GM18909 (cell line): ENCODE measurements around the gene MORC3.
"Not testable (repeated sequence)": the region's sequence is repeated elsewhere in the genome, so short reads cannot be mapped to it uniquely, and the experiment has no call there.

Experiments used
- ATAC-seq: cut with Tn5 transposase; IDR thresholded peaks from one replicate; pipeline ENCODE4 v1.9.1; 2021; ENCODE audit warnings: mild to moderate bottlenecking; ENCODE audit not compliant: unreplicated experiment, poor library complexity

The MORC3 gene, protein sequence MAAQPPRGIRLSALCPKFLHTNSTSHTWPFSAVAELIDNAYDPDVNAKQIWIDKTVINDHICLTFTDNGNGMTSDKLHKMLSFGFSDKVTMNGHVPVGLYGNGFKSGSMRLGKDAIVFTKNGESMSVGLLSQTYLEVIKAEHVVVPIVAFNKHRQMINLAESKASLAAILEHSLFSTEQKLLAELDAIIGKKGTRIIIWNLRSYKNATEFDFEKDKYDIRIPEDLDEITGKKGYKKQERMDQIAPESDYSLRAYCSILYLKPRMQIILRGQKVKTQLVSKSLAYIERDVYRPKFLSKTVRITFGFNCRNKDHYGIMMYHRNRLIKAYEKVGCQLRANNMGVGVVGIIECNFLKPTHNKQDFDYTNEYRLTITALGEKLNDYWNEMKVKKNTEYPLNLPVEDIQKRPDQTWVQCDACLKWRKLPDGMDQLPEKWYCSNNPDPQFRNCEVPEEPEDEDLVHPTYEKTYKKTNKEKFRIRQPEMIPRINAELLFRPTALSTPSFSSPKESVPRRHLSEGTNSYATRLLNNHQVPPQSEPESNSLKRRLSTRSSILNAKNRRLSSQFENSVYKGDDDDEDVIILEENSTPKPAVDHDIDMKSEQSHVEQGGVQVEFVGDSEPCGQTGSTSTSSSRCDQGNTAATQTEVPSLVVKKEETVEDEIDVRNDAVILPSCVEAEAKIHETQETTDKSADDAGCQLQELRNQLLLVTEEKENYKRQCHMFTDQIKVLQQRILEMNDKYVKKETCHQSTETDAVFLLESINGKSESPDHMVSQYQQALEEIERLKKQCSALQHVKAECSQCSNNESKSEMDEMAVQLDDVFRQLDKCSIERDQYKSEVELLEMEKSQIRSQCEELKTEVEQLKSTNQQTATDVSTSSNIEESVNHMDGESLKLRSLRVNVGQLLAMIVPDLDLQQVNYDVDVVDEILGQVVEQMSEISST

DNA sequence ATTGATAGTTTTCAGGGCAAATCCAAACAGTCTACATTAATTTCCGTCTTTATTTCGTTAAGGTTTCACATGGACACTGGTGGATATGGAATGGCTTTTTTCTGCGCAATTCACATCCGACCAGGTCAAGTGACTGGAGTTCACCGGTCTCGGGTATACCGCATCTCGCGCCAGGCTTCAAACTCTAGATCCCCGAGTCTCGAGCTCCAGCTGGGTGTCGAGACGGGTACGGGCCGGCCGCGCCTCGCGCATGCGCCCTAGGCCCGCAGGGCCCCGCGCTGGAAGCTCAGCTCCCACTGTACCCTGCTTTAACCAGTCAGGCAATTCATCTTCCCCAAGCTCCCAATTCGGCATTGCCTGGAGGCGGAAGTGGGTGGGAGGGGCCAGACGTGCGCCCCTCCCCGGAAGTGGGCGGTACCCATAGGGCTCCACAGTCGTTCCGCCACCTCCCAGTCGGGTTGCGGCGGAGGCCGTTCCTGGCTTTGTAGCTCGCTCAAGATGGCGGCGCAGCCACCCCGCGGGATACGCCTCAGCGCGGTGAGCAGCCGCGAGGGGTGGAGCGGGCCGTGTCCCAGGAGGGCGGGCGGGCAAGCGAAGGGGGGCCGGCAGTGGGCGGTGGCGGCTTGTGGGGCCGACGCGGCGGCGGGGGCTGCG lies at the start of gene MORC3:
TSS of gene MORC3 (plus strand) at position 431 of the 654 bp plus-strand sequence. CDS start at position 499, 68 bp downstream.
- ATAC-seq = peak; percentile 90

DNA sequence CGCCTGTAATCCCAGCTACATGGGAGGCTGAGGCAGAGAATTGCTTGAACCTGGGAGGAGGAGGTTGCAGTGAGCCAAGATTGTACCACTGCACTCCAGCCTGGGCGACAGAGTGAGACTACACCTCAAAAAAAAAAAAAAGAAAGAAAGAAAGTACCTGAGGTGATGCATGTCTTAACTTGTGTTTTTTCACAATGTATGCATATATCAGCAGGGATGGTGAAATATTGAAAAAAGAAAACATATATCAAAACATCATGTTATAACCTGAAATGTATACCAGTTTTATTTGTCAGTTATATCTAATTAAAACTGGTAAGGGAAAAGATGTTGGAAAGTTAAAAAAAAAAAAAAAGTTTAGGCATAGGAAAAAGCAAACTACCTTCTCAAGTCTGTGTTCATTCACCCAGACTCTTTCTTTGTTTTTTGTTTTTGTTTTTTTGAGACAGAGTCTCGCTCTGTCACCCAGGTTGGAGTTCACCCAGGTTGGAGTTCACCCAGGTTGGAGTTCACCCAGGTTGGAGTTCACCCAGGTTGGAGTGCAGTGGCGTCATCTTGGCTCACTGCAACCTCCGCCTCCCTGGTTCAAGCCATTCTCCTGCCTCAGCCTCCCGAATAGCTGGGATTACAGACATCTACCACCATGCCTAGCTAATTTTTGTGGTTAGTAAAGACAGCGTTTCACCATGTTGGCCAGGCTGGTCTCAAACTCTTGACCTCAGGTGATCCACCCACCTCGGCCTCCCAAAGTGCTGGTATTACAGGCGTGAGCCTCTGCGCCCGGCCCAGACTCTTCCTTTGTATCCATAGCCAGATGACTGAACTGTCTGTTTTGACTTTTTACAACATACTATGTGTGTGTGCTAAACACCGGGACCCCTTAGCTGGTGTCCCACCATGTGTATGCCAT lies 49.0 kb upstream of the MORC3 start:
- ATAC-seq = not testable (repeated sequence)

DNA sequence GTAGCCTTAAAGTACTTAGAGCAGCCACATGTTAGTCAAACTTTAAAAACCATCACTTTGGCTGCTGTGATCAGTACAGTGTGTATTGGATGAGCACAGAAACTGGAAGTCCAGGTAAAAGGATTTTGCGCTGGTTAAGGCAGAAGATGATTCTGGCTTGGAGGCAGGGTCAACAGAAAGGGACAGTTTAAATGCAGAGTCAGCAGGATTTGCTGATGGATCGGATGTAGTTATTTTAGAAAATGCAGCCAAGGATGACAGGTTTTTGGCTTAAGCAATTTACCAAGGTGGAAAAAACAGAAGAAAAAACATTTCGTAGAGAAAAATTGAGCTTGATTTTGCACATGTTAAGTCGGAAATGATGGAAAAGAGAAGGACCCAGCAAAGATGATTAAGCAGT lies 45.9 kb upstream of the MORC3 start:
- no peak for ATAC-seq

DNA sequence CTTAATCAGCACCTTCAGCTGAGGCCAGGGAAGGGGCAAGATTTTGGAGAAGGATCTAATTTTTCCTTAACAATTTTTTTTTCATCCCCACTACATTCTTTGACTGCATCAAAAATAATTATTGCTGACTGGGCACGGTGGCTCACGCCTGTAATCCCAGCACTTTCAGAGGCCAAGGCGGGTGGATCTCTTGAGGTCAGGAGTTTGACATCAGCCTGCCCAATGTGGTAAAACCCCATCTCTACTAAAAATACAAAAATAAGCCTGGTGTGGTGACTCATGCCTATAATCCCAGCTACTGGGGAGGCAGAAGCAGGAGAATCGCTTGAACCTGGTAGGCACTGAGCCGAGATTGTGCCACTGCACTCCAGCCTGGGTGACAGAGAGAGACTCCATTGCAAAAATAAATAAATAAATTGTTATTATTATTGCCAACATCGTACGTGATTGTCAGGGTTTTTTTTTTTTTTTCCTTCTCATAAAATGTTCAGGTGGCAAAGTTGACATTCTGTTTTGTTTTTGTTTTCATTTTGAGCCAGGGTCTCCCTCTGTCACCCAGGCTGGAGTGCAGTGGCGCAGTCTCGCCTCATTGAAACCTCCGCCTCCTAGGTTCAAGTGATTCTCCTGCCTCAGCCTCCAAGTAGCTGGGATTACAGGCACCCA lies 37.3 kb upstream of the MORC3 start:
- no peak for ATAC-seq

DNA sequence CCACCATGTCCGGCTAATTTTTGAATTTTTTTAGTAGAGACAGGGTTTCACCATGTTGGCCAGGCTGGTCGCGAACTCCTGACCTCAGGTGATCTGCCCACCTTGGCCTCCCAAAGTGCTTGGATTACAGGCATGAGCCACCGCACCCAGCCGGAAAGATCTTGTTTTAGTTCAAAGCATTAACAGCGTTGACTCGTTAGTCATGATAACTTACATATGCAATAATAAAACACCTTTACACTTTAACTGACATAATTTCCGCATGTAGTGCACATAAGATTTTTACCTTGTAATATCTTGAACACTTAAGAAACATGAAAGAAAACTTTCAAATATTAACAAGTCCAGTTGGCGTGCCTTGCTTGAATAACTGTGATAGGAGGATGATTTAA lies 36.8 kb upstream of the MORC3 start:
- ATAC-seq = not testable (repeated sequence)

DNA sequence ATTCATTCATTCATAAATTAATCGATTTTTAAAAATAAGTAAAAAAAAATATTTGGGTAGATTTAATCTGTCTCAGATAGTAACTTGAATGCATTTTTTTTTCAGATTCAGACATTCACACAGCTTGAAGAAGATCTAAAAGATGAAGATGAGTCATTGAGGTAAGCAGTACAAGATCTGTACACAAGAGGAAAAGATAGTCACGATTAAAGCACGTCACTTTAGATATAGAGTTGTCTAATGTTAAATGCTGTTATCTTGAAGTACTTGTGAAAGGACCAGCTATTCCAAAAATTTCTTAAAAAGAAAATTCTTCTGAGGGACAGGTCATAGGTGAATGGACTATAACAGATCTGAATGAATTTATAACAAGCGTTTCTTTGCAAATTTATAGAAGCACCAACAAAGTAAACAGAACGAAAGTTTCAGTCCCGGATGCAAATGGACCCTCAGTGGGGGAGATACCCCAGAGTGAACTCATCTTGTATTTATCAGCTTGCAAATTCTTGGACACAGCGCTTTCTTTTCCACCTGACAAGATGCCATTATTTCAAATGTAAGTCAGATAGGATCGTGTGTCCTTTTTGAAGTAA lies 31.2 kb upstream of the MORC3 start:
- no peak for ATAC-seq

DNA sequence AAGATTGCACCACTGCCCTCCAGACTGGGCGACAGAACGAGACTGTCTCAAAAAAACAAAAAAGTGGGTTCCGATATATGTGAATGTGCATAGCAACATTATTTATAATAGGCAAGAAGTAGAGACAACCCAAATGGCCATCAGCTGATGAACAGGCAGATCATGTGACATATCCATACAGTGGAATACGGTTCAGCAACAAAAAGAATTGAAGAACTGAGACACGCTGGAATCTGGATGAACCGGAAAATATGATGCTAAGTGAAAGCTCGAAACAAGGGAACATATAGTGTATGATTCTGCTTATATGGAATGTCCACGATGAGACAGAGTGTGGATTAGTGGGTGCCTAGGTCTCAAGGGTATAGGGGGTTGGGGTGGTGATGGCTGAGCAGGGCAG lies 28.5 kb upstream of the MORC3 start:
- ATAC-seq = no peak

DNA sequence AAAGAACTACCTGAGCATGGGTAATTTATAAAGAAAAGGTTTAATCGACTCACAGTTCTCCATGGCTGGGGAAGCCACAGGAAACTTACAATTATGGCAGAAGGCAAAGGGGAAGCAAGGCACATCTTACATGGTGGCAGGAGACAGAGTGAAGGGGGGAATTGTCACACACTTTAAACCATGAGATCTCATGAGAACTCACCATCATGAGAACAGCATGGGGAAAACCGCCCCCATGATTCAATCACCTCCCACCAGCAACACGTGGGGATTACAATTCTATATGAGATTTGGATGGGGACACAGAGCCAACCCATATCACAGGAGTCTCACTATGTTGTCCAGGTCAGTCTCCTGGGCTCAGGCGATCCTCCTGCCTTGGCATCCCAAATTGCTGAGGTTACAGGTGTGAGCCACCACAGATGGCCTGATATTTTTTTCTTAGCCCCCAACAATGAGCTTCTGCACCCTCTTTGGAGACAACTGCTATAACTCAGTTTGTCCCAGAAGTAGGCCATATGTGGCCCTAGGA lies 22.5 kb upstream of the MORC3 start:
- ATAC-seq = no peak

DNA sequence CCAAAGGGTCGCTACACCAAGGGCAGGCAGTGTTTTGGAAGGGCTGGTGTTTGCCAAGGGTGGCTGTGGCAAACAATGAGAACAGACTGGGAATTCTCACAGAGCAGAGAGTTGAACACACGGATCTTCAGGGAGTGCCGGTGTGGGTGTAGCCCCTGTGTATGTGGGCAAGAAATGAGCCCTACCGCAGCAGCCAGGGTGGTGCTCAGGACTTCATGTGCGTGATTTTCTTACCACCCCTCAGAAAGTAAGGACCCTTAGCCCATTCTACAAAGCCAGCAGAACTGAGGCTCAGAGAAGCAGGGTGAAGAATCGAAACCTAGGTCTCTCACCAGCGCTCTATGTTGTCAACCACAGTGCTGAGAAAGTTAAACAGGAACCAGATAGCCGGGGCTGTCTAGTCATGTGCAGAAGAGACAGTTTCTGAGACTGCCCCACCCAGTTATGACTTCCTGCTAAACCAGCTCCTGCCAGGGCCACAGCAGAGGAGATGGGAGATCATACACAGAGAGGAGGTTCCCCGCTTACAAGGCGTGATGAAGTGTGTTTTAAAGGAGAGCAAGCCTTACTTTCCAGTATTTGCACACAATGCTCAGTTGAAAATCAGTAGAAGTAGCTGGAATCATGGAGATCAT lies 21.9 kb upstream of the MORC3 start:
- peak; percentile 99 for ATAC-seq

DNA sequence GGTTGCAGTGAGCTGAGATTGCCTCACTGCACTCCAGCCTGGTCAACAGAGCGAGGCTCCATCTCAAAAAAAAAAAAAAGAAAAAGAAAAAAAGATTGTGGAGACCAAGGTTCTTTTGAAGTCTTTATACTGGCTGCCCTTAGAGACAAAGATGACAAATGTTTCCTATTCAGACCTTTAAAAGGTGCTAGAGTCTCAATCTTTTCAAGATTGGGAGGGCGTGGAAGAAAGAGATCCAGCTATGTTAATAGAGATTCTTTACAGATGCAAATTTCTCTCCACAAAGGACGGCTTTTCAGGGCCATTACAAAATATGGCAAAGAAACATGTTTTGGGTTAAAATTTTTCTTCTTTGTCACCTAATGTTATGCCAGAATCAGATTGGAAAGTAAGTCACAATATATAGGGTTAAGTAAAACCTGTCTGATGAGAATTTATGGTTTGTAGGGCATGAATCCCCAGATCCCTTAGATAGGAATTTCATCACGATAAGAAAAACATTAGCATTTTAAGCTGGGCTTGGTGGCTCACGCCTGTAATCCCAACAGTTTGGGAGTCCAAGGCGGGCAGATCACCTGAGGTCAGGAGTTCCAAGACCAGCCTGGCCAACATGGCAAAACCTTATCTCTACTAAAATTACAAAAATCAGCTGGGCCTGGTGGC lies 13.0 kb upstream of the MORC3 start:
- ATAC-seq = no peak

DNA sequence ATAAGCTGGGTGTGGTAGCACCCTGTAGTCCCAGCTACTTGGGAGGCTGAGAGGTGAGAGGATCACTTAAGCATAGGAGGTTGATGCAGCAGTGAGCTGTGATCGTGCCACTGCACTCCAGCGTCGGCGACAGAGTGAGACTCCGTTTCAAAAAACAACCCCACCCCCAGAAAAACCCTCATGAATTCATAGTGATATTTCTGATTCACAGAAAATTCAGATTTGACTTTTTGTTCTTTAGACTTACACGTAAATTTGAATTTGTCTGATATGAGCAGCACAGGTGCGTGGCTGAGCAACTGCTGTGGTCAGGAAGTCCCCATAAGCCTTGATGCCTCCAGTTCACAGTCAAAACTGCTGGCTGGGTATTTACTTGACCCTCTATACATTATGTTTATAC lies 10.0 kb upstream of the MORC3 start:
- peak; percentile 78 for ATAC-seq

DNA sequence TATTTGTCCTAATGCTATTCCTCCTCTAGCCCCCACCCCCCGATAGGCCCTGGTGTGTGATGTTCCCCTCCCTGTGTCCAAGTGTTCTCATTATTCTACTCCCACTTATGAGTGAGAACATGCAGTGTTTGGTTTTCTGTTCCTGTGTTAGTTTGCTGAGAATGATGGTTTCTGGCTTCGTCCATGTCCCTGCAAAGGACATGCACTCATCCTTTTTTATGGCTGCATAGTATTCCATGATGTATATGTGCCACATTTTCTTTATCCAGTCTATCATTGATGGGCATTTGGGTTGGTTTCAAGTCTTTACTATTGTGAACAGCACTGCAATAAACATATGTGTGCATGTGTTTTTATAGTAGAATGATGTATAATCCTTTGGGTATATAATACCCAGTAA lies 6.6 kb upstream of the MORC3 start:
- ATAC-seq = not testable (repeated sequence)

DNA sequence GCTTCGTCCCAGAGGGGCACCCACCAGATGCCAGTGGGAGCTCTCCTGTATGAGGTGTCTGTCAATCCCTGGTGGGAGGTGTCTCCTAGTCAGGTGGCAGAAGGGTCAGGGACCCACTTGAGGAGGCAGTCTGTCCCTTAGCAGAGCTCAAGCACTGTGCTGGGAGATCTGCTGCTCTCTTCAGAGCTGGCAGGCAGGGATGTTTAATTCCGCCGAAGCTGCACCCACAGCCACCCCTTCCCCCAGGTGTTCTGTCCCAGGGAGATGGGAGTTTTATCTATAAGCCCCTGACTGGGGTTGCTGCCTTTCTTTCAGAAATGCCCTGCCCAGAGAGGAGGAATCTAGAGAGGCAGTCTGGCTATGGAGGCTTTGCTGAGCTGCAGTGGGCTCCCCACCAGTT lies 4.0 kb upstream of the MORC3 start:
- ATAC-seq = not testable (repeated sequence)

DNA sequence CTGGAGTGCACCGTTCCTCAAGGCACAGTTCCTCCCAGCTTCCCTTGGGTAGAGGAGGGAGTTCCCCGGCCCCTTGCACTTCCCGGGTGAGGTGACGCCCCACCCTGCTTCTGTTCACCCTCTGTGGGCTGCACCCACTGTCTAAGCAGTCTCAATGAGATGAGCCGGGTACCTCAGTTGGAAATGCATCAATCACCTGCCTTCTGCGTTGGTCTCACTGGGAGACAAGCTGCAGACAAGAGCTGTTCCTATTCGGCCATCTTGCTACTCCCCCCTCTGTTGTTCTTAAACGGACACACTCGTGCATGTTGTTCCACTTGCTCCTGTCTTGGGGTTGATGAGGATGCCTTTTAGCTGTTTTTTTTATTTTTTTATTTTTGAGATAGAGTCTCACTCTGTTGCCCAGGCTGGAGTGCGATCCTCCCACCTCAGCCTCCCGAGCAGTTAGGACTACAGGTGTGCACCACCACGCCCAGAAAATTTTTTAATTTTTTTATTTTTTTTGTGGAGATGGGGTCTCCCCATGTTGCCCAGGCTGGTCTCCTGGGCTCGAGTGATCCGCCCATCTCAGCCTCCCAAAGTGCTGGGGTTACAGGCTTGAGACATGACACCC lies 3.0 kb upstream of the MORC3 start:
- no peak for ATAC-seq

DNA sequence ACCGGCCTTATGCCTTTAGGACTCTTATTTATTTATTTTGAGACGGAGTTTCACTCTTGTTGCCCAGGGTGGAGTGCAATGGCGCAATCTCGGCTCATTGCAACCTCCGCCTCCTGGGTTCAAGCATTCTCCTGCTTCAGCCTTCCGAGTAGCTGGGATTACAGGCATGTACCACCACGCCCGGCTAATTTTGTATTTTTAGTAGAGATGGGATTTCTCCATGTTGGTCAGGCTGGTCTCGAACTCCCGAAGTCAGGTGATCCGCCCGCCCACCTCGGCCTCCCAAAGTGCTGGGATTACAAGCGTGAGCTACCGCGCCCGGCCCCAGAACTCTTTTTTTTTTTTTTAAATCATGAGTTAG lies 611 bp upstream of the MORC3 start:
- ATAC-seq = not testable (repeated sequence)

DNA sequence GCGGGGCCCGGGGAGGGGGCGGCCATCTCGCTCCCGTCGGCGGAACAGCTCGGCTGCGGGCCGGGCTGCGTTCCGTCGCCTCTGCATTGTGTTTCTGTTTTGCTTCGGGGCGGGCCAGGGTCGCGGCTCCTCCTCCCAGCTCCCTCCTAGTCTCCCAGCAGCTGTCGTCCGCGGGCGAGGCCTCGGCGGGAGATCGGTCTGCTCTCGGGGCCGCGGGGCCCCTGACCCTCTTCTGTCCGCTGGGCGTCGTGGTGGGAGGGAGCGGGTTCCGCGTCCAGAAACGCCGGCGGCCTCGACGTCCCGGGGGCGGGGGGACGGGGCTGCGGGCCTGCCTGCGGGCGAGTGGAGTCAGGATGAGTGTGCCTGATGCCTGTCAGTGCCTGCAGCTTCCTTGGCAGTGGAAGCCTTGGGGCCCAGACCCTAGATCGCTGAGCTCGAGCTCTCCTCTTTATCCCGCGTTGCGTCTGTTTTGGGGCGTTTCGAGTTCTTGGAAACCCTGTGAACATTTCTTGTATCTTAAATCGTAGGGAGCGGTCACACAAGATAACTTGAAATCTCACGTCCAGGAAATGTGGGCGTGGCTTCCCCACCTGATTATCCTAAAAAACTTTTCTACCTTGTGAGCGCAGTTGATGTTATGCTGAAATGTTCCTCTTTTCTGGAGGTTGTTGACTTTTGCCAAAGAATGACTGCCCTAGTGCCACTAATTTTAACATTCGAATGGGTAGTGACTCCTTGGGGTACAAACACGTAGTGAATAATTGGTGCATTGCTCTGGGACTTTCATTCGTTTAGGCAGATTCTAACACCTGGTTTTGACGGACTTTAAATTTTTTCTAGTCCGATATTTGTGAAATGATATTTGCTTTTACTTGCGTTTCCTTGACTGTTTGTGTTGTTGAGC lies 676 bp downstream of the MORC3 start:
- ATAC-seq = peak; percentile 46
